MCF 10A (cell line): Measurements from ENCODE around the gene KLHL22. TPM values are rescaled to one million over a fixed set of nuclear protein-coding genes. Genes with fewer than 3 reads are reported as not detected.
"Not testable (repeated sequence)": the region's sequence is repeated elsewhere in the genome, so short reads cannot be mapped to it uniquely, and the experiment has no call there.

ENCODE experiments used
- BruUV-seq: library from RNA; stranded (reverse); fragments of 400-500 nt; replicated peaks from 2 replicates; lab custom pipeline; 2021; lab: Mats Ljungman, UMichigan
- CTCF ChIA-PET: fragments of 300-600 bp; sonication (Branson Sonifier 250); formaldehyde crosslinking; extraction: SDS; loops from one replicate; lab custom pipeline; 2021; ENCODE audit warnings: antibody characterized with exemption, inconsistent platforms; lab: Yijun Ruan, JAX
- POLR2A ChIA-PET: fragments of 300-600, 350-650 bp; sonication (Branson Sonifier 250); formaldehyde crosslinking; extraction: SDS; loops from one replicate; lab custom pipeline; 2020; ENCODE audit warnings: antibody characterized with exemption, inconsistent platforms; lab: Yijun Ruan, JAX
- DNase-seq: peaks from one replicate; pipeline ENCODE4 v3.0.0-alpha.2; 2018; ENCODE audit not compliant: unreplicated experiment
- H3K27ac Mint-ChIP-seq: one replicate; pipeline ENCODE4 v1.8.0; 2022; ENCODE audit warnings: mild to moderate bottlenecking, low read depth, mixed read lengths; ENCODE audit not compliant: unreplicated experiment
- H3K27me3 Mint-ChIP-seq: one replicate; pipeline ENCODE4 v1.8.0; 2022; ENCODE audit warnings: mixed read lengths; ENCODE audit not compliant: insufficient read depth, unreplicated experiment
- H3K36me3 Mint-ChIP-seq: one replicate; pipeline ENCODE4 v1.8.0; 2022; ENCODE audit warnings: mild to moderate bottlenecking, moderate library complexity, mixed read lengths; ENCODE audit not compliant: insufficient read depth, unreplicated experiment
- H3K4me1 Mint-ChIP-seq: one replicate; pipeline ENCODE4 v1.8.0; 2022; ENCODE audit warnings: mixed read lengths; ENCODE audit not compliant: insufficient read depth, unreplicated experiment
- H3K4me3 Mint-ChIP-seq: one replicate; pipeline ENCODE4 v1.8.0; 2022; ENCODE audit warnings: mild to moderate bottlenecking, moderate library complexity, mixed read lengths; ENCODE audit not compliant: unreplicated experiment
- H3K9me3 Mint-ChIP-seq: one replicate; pipeline ENCODE4 v1.8.0; 2022; ENCODE audit warnings: mixed read lengths; ENCODE audit not compliant: unreplicated experiment
- intact Hi-C: fragments of 100-400 bp; cut with micrococcal nuclease; formaldehyde crosslinking; loops from 2 replicates; pipeline ENCODE4 v1.14.1; 2022
- total RNA-seq: library from RNA; stranded (reverse); gene quantifications from 2 replicates; pipeline ENCODE4 v1.2.3, GENCODE V29; 2022
- TF ChIP-seq, protein P1 (sequence below): fragments of 200-600 bp; IDR thresholded peaks from one replicate; pipeline ENCODE4 v1.8.0; 2022; ENCODE audit warnings: antibody characterized with exemption, mild to moderate bottlenecking; ENCODE audit not compliant: unreplicated experiment

The KLHL22 gene
- total RNA-seq, 1 experiment from 2014 or later: 14.7 TPM

GRCh38 chr22:20418211-20418788 is 77.3 kb downstream of the KLHL22 start:
- Mint-ChIP-seq H3K27me3 (no peaks in the 10 kb centered on the region), H3K36me3 (no peaks in the 10 kb centered on the region), H3K4me3 (no peak overlapping the region), H3K27ac (no peak overlapping the region), H3K4me1 (no peaks in the 10 kb centered on the region), H3K9me3 (no peaks in the 10 kb centered on the region)
- no TSS peak for BruUV-seq
- CTCF ChIA-PET: interaction anchor here (0.6 to 3.3 kb wide), 30 partner anchors 10 to 1225 kb away, joined by 3 to 25 read pairs (median 4); no protein-coding TSS in a partner anchor
- DNase-seq: peak; percentile 68
- intact Hi-C loops: loop anchor here (1.0 kb wide), 3 partner anchors 38 to 279 kb away; no protein-coding TSS in a partner anchor
- TF ChIP-seq, protein P1, sequence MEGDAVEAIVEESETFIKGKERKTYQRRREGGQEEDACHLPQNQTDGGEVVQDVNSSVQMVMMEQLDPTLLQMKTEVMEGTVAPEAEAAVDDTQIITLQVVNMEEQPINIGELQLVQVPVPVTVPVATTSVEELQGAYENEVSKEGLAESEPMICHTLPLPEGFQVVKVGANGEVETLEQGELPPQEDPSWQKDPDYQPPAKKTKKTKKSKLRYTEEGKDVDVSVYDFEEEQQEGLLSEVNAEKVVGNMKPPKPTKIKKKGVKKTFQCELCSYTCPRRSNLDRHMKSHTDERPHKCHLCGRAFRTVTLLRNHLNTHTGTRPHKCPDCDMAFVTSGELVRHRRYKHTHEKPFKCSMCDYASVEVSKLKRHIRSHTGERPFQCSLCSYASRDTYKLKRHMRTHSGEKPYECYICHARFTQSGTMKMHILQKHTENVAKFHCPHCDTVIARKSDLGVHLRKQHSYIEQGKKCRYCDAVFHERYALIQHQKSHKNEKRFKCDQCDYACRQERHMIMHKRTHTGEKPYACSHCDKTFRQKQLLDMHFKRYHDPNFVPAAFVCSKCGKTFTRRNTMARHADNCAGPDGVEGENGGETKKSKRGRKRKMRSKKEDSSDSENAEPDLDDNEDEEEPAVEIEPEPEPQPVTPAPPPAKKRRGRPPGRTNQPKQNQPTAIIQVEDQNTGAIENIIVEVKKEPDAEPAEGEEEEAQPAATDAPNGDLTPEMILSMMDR: peak; percentile 76
- POLR2A ChIA-PET: interaction anchor here (0.6 to 1.0 kb wide), 3 partner anchors 38 to 220 kb away, joined by 3 to 4 read pairs (median 3); no protein-coding TSS in a partner anchor

DNA sequence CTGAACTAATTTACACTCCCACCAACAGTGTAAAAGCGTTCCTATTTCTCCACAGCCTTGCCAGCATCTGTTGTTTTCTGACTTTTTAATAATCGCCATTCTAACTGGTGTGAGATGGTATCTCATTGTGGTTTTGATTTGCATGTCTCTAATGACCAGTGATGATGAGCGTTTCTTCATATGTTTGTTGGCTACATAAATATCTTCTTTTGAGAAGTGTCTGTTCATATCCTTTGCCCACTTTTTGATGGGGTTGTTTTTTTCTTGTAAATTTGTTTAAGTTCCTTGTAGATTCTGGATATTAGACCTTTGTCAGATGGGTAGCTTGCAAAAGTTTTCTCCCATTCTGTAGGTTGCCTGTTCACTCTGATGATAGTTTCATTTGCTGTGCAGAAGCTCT is 79.9 kb downstream of the KLHL22 start:
- H3K9me3 Mint-ChIP-seq, DNase-seq, H3K4me3 Mint-ChIP-seq, POLR2A ChIA-PET, H3K27ac Mint-ChIP-seq, H3K4me1 Mint-ChIP-seq, H3K36me3 Mint-ChIP-seq, CTCF ChIA-PET, BruUV-seq, intact Hi-C loops, H3K27me3 Mint-ChIP-seq: not testable (repeated sequence)

DNA sequence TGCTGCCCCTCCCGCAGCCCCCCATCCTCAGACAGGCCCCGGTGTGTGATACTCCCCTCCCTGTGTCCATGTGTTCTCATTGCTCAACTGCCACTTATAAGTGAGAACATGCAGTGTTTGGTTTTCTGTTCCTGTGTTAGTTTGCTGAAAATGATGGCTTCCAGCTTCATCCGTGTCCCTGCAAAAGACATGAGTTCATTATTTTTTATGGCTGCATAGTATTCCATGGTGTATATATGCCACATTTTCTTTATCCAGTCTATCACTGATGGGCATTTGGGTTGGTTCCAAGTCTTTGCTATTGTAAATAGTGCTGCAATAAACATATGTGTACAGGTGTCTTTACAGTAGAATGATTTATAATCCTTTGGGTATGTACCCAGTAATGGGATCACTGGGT is 80.4 kb downstream of the KLHL22 start:
- intact Hi-C loops, POLR2A ChIA-PET, BruUV-seq, H3K9me3 Mint-ChIP-seq, H3K27me3 Mint-ChIP-seq, H3K4me1 Mint-ChIP-seq, H3K4me3 Mint-ChIP-seq, H3K27ac Mint-ChIP-seq, CTCF ChIA-PET, H3K36me3 Mint-ChIP-seq, DNase-seq: not testable (repeated sequence)

- ChIA-PET POLR2A (no interaction called here), CTCF (no interaction called here)
- no peaks in the 10 kb centered on the region for H3K9me3 Mint-ChIP-seq
- no TSS peak for BruUV-seq
- H3K36me3 Mint-ChIP-seq: no peaks in the 10 kb centered on the region
- no peaks in the 10 kb centered on the region for H3K4me1 Mint-ChIP-seq
- no peaks in the 10 kb centered on the region for H3K27me3 Mint-ChIP-seq
- TF ChIP-seq, protein P1: no peak
- intact Hi-C loops: no loop called here
- DNase-seq: no peak
- H3K4me3 Mint-ChIP-seq: no peak overlapping the region
- H3K27ac Mint-ChIP-seq: no peak overlapping the region
Measured at GRCh38 chr22:20414450-20414849, 81.1 kb downstream of the KLHL22 start.

- TF ChIP-seq, protein P1: no peak
- ChIA-PET CTCF (no interaction called here), POLR2A (no interaction called here)
- H3K27ac Mint-ChIP-seq: no peak overlapping the region
- DNase-seq: no peak
- no peak overlapping the region for H3K4me3 Mint-ChIP-seq
- no peaks in the 10 kb centered on the region for H3K27me3 Mint-ChIP-seq
- intact Hi-C loops: no loop called here
- no peaks in the 10 kb centered on the region for H3K36me3 Mint-ChIP-seq
- H3K9me3 Mint-ChIP-seq: no peaks in the 10 kb centered on the region
- BruUV-seq: no TSS peak
- no peaks in the 10 kb centered on the region for H3K4me1 Mint-ChIP-seq
Measured at GRCh38 chr22:20414059-20414440, 81.5 kb downstream of the KLHL22 start.
